DMS114 treated with DMSO at 0.1 percent for 48 hours (cell line): ENCODE results near the gene RFX7.

Experiments used
- DNase-seq: peaks from one replicate; lab custom pipeline; 2025; ENCODE audit not compliant: unreplicated experiment; lab: John Stamatoyannopoulos, UW

The RFX7 gene

DNA sequence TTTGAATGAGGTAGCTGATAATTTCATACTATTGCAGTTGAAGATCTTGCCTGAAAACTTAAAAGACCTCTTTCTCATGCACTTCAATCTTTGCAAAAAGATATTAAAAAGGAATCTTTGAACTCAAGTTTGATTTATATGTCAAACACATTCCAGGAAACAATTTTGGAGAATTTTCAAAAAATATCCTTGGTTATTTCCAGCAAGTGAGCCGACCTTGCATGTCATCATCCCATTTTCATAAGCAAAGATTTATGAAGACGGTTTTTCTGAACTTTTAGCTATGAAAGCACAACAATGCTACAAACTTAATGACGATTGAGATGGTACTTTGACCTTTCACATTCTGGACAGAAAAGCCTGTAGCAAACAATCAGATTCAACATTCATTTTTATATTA, 95.6 kb downstream of the RFX7 start:
- no peak for DNase-seq

DNA sequence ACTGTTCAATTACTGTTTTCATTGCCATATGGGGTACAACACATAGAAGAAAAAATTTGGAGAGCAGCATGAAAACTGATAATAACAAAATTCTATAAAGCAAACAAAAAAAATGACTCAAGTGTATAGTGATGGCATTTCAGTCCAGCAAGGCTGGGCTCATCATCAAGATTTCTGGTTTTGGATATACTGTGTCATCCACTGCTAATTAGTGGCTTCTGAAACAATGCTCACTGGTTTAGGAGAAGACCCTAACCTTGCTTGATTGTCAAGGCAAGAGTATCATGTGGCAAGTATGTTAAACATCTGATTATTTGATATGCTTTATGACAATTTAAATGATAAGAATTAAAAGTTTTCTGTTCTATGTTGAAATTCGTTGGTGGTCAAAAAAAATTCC, 96.9 kb downstream of the RFX7 start:
- no peak for DNase-seq

DNA sequence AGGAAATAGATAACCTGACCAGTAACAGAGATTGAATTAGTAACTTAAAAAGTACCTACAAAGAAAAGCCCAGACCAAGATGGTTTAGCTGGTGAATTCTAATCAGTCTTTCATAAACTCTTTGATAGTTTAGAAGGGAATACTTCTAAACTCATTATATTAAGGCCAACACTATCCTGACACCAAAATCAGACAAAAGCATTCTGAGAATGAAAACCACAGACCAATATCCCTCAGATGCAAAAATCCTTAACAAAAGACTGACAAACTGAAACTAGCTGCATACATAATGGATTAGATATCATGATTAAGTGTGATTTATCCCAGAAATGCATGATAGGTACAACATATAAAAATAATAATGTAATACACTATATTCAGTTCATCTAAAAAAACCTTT, 115.6 kb downstream of the RFX7 start:
- no peak for DNase-seq

DNA sequence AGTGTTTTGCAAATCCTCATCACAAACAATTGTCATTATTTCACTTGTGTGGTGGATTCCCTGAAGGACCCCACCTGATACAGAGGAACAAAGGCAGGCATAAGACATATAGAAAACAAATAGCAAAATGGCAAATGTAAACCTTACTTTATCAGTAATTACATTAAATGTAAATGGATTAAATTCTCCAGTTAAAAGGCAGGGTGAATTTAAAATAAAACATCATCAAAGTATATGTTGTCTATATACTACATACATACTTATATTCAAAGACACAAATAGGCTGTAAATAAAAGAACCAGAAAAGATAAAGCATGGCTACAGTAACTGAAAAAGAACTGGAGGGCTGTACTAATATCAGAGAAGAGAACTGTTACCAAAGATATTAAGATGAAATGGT, 117.3 kb downstream of the RFX7 start:
- no peak for DNase-seq

DNA sequence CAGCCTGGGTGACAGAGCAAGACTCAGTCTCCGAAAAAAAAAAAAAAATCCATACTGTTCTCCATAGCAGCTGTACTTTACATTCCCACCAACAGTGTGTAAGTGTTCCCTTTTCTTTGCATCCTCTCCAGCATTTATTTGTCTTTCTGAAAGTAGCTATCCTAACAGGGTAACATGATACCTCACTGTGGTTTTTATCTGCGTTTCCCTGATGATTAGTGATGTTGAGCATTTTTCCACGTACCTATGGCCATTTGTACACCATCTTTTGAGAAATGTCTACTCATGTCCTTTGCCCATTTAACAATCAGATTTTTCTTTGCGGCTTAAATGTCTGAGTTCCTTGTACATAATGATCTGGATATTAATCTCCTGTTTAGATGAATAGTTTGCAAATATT, 119.3 kb downstream of the RFX7 start:
- no peak for DNase-seq

DNA sequence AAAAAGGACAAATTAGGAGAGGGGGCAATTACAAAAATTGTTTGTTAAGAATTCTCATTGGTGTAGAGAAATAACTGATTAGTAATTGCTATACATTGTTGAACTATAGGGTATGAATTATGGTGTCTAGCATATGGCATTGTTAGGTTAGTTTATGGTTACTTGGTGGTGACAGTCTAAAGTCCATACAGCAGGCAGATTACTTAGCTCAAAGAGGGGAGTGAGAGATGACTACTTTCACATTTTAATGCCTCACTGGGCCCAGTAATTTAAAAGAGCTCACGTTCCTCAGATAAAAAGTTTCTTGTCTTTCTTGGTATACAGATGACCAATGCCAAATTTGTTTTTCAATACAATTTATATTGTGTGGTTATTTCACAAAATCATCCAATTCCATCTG, 137.8 kb downstream of the RFX7 start:
- DNase-seq = no peak

DNA sequence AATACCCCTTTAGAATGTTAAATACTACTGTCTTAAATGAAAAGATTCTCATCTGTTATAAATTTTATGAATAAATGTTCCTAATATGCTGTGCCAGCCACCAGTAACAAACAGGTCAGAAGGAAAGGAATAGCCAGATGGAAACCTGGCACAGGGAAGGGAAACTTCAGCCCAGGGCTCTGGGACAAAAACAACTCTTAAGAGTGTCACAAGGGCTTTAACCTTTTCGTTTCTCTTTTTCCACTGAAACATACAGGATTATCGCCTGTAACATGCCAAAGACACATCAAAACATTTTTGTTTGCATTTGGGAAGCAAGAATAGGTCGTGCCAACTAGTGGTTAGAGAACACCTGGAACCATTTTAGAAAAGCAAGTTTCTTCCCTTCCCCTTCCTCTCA, 141.2 kb downstream of the RFX7 start:
- DNase-seq = no peak

DNA sequence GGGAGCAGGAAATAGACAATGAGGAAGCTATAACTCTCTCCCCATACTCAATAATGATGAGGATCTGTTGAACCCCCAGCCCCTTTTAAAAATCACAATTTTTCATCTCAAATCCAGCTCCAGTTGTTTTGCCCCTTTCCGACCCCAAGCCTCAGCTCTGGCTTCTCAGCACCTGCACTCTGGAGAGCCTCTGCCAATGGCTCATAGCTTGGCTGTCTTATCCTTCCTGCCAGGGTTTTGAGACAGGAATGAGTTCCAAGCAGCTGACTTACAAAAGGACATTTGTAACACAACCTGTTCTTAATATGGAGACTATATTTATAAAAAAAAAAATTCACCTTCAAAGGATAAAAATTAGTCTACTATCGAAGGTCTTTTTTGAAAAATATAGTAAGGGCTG, 144.4 kb downstream of the RFX7 start:
- no peak for DNase-seq

DNA sequence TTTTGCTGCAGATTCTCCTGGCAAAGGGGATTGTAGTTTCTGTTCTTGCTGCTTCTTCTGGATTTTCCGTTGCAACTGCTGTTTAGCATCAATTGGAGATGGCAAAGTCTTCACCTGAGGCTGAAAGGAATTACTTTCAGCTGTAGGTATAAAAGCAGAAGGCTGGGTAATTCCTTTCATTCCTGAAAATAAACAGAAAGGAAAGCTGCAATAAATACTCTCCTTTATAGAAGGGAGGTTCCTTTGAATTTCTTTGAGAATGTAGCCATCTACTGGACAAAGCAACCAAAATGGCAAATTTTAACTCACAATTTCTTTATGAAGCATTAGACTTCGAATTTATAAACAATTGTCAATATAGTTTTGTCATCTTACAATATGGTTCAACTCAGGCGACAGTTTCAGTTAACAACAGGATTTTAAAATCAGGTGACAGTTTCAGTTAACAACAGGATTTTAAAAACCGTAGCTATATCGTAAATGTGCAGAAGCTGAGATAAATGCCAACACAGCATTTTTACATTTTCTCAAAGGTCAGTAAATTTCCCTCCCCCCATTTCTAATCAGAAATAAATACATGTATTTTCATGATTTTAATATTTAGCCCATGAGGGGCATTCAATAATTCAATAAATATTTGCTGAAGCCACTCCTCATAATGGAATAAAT, 145.3 kb downstream of the RFX7 start:
- no peak for DNase-seq

DNA sequence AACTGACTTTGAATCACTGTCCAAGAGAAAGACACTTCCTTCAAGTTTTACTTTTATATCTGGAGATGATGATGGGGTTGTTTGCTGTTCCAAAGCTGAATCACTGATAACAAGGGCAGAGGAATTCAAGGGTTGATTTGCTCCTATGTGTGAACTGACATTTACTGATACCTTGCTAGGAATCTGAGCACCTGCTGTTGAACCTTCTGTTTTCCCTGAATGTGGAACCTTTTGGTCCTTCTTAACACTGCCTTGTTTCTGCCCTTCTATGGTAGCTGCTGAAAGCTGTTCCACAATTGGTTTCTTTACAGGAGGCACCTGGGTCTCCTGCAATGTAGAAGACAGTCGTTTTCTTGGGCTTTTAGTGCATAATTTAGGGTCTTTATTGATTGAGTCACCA, 148.3 kb downstream of the RFX7 start:
- no peak for DNase-seq

DNA sequence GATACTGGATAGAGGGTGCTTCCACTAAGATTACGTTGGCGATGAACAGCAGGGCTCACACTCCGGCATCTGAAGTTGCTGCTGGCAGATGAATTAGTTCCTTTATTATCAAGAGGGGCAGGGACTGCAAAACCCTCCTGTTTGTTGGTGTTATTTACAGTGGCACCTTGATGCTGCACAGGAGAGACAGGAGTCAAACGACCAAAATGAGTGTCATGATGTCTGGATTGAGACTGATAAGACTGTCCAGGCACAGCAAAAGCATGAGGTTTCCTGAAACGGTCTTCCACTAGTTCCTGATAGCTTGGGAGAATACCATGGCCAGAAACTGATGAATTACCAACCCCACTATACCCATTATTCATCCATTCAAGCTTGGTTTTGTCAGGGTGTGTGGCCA, 149.5 kb downstream of the RFX7 start:
- no peak for DNase-seq

DNA sequence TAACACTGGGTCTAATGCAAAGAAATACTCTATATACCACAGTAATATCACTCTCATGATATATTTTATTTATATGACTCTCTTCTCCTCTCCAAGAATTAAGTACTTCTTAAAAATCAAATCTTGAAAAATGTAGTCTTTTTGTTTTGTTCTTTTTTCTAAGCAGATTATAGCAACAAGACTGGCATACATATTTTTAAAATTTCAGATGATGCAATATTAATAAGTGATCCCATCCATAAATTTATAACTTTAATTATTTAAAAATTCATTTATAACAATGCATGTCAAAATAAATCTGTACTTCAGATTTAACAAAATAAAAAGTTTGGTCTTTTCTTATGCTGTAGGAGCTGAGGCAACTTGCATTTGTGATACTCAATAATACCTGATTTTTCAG, 155.3 kb downstream of the RFX7 start:
- DNase-seq = no peak

DNA sequence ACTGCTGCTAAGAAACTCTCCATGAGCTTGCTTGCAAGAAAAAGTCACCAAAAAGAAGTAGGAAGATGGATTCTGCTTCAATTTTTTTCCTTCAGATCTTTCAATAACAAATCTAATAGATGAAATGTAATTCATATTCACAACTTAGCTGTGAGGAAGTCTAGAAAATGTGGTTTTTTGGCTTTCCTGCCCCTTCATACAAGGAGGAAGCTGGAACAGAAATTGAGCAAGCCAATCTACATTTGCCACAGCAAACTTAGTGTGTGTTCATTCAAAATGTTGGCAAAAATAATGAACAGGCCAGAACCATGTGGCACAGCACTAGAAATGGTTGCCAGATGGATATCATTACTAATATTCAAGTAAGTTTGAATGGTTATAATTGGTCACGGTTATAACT, 157.1 kb downstream of the RFX7 start:
- no peak for DNase-seq

DNA sequence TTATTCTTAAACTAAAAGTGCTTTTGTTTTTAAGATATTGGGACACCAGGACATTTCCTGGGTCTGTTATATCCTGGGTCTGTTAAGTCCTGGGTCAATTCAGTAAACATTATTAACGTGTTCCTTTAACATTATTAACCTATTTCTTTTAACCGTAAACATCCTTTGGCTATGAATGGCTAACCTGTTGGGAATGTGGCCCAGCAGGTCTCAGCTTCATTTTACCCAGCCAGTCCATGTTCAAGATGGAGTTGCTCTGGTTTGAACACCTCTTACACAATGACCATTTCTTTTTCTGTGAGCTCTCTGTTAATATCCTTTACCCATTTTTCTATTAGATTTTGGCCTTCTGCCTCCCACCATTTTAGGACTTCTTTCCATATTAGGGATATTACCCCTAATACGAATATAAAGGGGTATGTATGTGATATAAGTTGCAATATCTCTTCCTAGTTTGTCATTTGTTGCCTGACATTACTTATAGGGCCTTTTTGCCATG, 161.4 kb downstream of the RFX7 start:
- no peak for DNase-seq

DNA sequence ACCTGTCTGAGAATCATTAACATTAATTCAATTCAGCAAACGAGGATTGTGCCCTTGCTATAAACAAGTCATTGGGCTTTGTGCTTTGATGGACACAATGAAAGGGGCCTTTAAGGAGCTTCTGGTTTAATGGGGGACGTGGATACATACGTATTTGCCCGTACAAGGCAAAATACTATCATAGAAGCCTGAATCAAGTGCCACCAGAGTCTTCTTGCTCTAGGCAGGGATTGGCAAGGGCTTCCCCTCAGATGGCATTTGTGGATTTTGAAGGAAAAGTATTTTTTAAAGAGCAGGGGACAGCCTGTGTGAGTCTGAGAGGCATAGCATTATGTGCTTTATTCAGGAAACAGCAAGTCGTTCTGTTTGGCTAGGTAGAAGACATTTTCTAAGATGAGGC, 166.6 kb downstream of the RFX7 start:
- DNase-seq = no peak

DNA sequence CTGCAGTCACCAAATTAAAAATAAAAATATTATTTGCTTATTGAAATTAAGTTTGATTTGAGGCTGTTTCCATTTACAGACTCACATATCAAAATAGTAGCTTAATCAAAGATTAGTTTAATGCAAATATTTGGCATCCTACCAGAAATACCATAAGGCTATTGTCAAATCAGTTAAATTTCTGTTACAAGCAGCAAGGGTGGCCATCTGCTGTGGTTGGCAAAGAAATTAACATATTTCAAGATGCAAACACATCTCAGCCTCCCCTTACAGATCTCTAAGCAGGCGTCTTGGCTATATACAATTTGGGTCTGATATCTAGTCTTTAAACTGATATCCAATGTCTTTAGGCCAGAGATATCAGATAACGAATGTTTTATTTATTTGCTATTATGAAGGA, 167.0 kb downstream of the RFX7 start:
- DNase-seq = no peak

DNA sequence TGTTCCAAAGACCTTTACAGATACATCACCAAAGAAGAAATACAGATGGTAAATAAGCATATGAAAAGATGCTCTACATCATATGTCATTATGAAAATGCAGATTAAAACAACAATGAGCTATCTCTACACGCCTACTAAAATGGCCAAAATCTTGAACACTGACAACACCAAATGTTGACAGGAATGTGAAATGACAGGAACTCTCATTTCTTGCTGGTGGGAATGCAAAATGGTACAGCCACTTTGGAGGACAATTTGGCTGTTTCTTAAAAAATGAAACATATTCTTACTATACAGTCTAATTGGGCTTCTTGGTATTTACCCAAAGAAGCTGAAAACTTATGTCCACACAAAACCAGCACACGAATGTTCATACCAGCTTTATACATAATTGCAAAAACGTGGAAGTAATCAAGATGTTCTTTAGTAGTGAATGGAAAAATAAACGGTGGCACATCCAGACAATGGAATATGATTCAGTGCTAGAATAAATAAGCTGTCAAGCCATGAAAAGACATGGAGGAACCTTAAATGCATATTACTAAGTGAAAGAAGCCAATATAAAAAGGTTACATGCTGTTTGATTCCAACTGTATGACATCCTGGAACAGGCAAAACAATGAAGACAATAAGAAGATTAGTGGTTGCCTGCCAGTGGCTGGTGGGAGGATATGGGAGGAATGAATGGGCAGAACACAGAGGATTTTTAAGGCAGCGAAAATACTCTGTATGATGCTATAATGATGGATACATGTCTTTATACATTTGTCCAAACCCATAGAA, 169.0 kb downstream of the RFX7 start:
- DNase-seq = no peak

DNA sequence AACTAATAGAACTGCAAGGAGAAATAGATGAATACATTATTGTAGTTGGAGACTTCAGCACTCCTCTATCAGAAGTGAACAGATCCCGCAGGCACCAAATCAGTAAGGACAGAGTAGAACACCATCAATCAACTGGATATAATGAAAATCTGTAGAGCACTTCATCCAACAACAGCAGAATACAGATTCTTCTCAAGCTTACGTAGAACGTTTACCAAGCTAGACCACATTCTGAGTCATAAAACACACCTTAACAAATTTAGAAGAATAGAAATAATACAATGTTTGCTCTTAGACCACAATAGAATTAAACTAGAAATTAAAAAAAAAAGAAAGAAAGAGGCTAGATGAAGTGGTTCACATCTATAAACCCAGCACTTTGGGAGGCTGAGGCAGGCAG, 179.5 kb downstream of the RFX7 start:
- no peak for DNase-seq

DNA sequence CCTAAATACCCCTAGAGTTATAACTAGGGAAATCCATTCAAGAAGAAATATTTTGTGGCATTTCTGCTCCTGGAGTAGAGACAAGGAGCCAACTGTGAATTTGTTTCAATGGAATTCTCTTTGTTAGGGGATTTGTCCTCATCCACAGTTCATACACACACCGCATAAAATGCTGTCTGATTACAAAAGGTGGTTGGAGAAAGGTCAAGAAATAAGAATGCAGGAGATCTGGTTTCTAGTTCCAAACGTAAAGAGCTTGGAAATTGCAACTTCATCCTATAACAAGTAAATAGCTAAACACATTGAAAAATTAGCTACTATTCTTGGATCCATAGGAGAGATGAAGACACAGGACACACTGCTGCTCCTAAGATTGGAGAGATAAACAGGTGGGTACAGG, 184.0 kb downstream of the RFX7 start:
- no peak for DNase-seq

DNA sequence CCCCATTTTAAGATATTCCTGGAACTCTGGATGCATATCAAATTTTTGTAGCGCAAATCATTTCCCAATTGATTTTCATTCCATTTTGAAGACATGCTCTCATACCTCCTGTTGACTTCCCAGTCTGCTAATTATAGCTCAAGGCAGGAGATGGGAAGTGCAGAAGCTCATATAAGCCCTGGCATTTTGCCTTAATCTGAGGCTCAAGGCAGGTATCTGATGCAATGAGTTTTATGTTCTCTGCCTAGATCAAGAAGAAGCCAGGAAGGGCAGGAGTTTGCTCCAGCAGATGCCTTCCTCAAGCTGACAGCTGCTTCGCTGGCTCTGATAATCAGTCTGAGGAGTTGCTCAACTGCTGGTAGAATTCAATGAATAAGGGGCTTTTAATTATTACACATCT, 184.7 kb downstream of the RFX7 start:
- no peak for DNase-seq

DNA sequence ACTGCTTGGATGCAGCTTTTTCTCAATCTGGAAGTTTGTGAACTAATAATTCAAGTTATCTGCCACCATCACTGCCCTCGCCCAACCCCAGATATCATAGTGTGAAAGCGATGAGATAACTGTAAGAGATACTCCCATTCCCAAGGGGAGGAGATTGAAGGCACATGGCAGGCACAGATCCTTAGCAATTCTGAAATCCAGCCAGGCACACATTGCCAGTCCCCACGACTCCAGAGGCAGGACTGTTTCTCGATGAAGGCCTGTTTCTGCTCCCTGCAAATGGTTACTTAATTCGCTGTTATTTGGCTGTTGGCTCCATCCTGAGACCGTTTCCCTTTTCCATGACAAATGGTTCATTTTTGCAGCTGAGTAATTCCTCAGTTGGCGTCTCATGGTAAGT, 187.1 kb downstream of the RFX7 start:
- no peak for DNase-seq

DNA sequence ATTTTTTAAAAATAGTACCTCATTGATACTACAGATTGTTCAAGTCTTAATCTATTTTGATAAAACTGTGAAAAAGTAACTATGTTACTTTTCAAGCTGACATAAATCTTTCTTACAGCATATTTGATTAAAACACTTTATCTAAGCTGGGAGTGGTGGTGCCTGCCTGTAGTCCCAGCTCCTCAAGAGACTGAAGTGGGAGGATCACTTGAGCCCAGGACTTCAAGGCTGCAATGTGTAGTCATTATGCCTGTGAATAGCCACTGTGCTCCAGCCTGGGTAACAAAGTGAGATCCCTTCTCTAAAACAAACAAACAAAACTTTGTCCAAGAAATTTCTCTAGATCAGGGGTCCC, 190.7 kb downstream of the RFX7 start:
- no peak for DNase-seq
